DMS 273 (cell line): ENCODE data around the gene AHRR.
"Not testable (repeated sequence)": the region's sequence is repeated elsewhere in the genome, so short reads cannot be mapped to it uniquely, and the experiment has no call there.

ENCODE experiments used
- DNase-seq: peaks from one replicate; lab custom pipeline; 2025; ENCODE audit not compliant: unreplicated experiment; lab: John Stamatoyannopoulos, UW

The AHRR gene

DNA sequence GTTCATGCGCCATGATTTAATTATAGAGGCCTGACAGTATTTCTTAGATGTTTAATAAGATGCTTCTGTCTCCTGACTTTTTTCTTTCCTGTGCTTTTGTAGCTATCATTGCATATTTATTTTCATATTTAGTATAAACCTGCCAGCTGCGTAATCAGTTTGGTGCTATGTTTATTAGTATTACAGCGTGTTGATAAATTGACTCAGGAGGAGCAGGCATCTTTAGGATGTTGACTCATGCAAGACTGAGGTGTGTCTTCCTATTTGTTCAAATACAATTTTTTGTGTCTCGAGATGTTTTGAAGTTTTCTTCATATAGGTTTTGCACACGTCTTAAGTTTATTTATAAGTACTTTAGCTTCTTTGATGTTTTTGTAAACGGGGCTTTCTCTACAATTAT is 85.5 kb downstream of the AHRR start:
- no peak for DNase-seq

DNA sequence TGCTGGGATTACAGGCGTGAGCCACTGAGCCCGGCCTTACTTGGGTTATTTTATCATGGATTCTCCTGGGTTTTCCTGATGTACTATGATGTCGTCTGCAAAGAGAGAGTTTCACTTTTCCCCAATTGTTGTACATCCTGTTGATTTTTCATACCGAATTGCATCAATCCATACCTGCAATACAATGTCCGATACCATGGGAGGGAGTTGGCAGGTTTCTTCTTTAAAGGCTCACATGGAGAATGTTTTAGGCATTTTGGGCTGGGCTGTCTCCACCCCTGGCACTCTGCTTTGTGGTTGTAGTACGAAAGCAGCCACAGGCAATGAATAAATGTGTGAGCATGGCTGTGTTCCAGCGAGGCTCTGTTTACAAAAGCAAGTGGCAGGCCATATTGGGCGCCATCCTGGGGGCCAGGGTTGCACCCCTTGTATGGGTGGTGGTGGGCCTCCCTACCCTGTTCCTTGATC is 86.3 kb downstream of the AHRR start:
- no peak for DNase-seq

DNA sequence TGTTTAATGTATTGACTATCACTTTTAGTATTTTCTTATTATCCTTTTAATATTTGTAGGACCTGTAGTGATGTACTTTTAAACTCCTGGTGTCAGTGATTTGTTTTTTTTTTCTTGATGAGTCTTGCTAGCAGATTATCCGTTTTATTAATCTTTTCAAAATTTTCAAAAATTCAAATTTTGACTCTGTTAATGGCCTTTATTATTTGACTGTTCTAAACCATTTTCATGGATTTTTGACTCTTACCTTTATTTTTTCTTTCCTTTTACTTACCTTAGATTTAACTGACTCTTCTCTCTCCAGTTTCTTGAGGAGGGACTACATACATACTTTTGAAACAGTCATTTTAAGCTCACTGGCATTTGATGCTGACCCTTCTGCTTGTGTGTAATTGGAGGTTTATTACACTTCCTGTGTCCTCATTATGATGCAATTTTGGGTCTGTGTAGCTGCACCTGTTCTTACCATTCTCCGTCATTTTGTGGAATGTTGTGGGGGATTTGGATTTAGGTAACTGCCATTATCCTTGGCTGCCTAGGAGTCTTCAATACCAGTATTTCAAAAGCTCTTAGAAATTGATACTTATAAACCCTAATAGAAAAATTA is 89.5 kb downstream of the AHRR start:
- no peak for DNase-seq

DNA sequence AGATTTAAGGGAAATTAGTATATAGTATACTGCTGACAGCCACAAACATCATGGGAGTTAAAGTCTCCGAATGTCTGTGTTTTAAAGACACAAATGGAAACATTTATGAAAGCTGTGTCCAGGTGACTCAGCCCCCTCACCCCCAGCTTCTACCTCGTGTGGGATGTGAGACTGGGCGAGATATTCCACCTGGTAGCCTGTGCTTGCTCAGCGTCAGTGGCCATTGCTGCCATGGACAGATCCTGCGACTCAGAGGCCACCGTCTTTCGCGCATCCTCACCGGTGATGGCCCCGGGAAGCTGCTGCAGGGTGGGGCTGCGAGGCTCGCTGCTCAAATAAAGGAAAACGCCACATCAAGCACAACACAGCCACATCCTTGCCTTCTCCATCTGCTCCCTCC is 90.2 kb downstream of the AHRR start:
- DNase-seq = no peak

DNA sequence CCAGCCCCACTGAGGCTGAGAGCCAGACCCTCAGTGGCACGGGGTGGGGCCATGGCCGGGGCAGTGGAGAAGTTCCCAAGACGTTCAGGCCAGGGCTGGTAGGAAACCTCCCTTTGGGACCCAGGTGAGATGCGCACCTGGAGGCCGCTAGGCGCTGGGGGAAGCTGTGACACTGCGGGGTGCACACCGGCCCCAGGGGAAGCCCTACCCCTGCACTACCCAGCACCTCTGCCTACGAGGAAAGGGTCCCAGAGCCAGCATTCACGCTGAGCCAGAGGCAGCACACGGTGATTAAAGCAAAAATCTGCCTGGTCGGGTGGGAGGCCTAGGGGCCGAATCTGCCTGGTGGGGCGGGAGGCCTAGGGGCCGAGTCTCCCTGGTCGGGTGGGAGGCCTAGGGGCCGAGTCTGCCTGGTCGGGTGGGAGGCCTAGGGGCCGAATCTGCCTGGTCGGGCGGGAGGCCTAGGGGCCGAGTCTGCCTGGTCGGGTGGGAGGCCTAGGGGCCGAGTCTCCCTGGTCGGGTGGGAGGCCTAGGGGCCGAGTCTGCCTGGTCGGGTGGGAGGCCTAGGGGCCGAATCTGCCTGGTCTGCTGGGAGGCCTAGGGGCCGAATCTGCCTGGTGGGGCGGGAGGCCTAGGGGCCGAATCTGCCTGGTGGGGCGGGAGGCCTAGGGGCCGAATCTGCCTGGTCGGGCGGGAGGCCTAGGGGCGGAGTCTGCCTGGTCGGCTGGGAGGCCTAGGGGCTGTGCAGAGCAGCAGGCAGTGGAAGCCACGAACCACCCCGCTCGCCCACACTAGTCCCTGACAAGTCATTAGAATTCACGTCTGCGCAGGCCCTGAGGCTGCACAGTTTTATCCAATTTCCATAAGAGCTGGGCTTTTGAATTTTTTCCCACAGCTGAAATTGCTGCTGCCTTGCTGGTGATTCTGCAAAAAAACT is 93.7 kb downstream of the AHRR start:
- DNase-seq = not testable (repeated sequence)

DNA sequence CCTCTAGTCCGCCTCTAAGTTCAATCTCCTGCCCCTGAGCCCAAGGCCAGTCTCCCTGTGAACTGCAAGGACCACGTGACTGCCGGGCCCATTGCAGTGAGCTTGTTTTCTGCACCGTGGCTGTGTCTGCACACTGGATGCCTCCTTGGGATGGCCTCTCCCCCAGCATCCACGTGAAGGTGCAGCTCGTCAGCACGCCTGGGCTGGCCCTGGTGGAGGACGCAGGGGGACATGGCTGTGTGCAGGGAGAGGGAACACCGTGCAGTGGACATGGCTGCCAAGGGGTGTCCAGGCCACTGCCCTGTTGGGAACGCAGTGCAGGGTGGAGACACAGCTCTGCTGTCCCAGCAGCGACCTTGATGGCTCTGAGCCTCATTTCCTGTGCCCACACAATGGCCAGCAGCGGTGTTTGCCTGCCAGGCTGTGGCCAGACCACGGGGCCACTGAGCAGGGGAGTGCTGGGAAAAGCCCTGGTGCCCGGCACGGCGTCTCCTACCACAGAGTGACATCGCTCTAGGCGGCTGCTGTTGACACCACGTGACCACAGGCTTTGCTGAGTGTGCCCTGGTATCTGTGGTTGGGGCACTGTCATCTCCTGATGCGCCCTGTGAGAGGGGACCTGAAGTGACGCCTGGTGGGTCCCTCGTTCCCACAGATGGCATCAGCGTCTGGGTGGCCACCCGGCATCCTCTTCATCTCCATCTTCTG is 94.6 kb downstream of the AHRR start:
- DNase-seq = no peak

DNA sequence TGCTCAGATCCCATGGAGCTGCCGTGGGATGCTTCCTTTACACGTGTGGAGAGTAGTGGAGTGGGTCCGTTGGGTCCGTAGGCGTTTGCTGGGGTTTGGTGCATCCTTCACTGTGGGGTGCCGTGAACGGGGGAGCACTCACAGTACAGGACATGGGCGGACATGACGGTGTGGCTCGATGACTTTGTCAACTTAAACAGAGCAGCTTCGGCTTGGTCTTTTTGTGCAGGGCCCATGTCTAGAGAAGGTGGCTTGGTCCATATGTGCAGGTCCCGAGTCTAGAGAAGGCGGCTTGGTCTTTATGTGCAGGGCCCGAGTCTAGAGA is 95.1 kb downstream of the AHRR start:
- no peak for DNase-seq

DNA sequence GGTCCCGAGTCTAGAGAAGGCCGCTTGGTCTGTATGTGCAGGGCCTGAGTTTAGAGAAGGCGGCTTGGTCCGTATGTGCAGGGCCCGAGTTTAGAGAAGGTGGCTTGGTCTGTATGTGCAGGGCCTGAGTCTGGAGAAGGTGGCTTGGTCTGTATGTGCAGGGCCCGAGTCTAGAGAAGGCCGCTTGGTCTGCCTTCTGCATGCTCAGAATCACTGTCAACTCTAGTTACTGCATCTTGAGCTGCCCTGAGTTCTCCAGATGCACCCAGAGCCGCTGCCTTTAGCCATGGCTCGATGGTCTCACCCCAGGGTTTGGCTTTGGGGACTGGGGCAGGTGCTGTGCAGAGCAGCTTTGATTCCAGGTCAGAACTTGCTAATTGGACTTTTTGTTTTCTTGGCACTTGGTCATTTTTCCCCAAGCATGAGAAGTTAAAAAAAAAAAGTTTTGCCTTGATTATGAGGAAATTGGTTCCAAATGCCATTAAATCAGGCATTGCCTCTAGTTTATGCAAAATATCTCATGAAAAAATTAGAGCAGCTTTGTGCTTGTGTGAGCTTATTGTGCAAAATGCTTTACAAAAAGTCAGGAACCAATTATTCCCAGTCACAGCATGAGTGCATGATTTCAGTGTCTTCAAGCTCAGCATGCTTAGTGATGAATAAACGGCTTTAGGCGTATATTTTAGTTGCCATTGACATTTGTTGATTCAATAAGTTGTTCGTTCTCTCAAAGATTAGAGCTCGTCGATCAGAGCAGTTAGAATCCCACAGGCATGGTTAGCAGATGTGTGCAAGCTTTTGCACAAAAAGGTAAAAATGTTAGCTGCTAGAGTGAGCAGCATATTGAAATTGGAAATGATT is 96.0 kb downstream of the AHRR start:
- no peak for DNase-seq

DNA sequence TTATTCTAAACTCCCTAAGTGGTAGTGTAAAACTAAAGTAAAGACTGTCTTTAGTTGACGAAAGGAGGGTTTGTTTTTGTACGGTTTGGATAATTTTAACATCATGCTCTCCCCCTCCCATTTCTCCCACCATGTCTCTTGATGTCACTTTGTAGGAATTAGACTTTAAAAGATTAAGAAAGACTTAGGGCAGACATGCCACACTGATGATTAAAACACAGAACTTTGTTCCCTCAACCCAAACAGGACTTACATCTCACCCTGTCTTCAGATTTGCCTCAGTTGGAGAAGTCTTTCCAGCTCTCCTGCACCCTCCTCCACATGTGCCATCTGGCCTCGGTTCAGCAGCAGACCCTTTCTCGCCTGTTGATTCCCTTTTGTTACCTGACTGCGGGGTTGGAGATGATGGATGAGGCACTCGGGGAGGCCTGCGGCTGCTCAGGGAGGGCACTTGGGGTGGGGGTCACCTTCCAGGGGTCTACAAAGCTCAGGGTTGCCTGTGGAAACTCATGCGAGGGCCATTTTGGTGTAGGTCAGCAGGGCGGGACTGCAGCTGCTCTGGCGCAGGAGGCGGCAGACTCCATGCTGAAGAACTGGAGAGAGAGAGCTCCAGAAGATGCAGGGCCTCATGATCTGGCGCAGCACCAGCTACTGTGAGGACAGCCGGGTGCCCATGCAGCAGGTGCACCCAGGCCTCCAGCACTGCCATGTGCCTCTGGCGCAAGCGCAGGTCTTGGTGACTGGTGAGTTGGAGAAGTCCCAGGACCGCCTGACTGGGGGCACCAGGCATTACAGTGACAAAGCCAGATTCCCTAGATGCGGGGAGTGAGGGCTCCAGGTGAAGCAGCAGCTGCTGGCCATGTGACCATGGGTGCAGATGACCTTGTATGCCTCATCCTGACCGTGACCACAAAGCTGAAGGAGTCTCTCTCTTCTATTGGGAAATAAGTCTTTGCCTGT is 96.9 kb downstream of the AHRR start:
- DNase-seq = no peak

DNA sequence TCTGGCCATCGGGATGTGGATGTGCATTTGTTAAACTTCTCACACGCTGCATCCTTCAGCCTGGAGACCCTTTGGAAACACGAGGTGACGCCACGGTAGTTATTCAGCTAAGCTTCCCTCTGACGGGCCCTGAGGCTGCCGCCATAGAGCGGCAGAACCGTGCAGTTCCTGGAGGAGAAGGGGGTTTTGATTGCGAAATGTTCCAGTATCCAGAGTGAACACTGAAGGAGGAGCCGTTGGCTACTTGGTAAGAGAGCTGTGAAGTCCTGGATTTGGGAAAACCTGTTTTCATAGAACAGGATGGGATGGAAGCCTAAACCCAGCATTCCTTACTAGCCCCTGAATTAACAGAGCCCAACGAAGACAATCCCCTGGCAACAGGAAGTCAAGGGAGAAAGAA is 98.5 kb downstream of the AHRR start:
- no peak for DNase-seq

DNA sequence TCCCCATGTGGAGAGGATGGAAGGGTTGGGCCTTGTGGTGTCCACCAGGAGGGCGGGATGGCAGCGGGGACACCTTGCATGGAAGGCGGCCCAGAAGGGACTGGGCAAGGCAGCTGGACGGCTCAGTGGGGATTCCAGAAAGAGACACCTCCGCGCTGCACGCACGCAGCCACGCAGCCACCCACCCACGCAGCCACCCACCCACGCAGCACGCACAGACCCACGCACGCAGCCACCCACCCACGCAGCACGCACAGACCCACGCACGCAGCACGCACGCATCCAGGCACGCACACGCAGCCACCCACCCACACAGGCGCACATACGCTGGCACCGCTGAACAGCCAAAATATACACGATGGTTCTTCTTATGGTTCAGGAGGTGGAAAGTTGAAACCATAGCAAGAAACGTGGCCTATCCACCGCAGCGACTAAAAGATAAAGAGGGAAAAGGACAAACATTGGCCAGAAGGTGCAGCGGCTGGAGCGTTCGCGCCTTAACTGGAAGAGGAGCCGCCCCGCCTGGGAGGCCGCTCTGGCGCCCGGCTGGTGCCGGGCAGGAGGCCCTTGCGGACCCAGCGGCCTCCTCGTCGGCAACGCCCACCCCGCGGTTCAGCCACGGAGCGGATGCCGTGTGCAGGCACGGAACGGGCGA is 99.2 kb downstream of the AHRR start:
- no peak for DNase-seq

DNA sequence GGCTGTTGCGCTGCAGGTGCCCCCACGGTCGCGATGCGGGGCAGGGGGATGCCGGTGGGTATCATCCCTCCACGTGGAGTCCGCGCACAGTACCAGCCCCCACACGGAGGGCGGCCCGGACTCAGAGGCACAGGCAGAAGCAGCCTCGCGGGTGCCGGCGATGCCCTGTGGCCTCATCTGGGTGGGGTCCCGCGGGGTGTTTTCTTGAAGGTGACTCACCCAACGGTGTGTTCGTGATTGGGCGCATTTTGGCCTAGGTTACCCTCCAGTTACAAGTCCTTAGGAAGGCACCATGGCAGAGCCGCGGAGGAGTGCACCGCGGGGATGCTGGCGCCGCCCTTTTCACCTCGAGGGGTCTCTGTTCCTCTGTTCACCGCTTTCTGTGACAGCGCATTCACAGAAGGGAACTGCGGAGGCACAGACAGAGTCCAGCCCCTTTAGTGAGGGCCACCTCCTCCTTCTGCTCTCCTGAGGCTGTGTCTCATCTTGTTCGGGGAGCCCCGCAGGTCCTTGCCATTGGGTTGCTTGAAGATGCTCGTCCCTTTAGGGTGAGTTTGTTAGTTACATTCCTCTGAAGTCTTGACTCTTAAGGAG is 99.9 kb downstream of the AHRR start:
- DNase-seq = no peak

DNA sequence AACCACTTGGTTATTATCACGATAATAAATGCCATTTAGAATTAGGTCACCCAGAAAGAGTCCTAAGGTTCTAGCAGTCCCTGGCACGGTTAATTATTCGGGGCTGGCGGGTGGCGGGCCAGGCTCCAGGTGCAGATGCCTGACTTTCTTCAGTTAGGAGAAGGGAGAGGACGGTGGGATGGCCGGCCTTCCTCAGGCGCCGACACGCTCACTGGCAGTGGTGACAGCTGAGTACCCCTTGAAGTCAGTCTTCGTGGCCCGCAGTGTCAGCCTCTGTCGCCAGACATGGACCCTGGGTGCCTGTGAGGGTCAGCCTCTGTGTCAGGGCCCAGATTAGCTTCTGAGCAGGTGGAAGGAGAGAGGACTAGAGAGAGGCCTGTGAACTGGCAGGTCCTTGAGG is 100.4 kb downstream of the AHRR start:
- no peak for DNase-seq

DNA sequence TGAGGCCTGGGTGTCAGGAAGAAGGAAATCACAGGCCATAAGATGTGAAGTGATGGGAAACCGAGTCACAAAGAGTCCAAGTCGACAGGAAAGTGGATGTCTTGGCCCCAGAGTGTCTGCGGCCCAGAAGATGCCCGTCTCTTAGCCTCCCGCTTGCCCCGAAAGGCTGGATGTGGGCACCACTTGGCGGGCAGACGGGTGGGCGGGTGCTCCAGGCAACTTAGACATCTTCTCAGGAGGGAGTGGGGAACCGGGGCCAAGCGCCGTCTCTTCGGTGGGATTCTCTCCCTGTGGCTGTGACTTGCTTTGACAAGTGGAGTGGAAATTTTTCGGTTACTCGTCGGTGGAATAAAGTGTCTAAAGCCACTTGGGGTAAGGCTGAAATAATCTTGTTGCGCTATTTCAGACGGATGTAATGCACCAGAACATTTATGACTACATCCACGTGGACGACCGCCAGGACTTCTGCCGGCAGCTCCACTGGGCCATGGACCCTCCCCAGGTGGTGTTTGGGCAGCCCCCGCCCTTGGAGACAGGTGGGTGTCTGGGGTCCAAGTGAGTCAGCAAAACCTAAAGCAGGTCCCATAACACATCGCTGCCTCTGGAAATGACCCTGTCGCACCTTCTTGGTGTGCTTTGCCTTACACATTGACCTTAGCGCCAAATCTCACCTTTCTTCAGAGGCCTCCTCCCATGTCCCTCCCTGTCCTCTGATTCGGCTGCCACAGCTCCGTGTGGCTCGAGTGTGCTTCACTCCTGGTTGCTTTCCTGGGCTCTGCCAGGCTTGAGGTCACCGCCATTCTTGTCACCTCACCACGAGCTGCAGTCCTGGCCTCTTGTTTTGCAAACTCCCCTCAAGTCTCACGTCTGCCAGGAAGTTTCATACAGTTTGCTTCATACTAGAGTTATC is 101.1 kb downstream of the AHRR start:
- DNase-seq = no peak

DNA sequence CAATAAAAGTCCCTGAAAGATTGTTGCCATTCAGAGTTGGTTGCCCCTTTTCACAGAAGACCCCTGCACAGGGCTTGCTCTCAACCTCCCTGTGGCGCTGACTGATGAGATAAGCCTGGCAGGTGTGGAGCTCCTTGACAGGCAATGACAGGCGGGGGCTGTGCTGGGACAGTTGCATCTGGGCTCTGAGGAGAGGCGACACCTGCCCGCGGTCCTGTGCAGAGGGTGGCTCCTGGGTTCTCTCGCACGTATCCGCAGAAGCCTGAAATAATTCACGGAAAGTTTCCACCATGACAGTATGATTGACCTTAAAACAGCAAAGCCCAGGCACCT is 101.7 kb downstream of the AHRR start:
- no peak for DNase-seq

DNA sequence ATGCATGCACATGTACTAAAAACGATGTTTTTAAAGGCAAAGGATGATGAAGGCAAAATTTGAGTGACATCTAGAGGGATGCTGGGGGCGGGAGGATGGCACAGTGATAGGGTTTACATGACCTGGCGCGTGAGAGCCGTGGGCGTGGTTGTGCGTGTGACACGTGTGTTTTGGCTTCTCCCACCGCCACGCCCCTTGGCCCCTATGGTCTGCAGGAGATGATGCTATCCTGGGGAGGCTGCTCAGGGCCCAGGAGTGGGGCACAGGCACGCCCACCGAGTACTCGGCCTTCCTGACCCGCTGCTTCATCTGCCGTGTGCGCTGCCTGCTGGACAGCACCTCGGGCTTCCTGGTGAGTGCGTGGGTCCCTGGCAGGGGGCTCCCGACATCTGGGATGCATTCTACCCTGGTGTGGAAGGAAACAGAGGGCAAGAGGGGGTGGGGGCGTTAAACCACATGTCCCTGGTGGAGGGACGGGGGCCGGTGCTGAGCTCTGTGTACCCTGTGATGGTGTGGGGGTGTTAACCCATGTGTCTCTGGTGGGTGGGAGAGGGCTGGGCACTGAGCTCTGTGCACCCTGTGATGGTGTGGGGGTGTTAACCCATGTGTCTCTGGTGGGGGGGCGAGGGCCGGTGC is 102.2 kb downstream of the AHRR start:
- no peak for DNase-seq

DNA sequence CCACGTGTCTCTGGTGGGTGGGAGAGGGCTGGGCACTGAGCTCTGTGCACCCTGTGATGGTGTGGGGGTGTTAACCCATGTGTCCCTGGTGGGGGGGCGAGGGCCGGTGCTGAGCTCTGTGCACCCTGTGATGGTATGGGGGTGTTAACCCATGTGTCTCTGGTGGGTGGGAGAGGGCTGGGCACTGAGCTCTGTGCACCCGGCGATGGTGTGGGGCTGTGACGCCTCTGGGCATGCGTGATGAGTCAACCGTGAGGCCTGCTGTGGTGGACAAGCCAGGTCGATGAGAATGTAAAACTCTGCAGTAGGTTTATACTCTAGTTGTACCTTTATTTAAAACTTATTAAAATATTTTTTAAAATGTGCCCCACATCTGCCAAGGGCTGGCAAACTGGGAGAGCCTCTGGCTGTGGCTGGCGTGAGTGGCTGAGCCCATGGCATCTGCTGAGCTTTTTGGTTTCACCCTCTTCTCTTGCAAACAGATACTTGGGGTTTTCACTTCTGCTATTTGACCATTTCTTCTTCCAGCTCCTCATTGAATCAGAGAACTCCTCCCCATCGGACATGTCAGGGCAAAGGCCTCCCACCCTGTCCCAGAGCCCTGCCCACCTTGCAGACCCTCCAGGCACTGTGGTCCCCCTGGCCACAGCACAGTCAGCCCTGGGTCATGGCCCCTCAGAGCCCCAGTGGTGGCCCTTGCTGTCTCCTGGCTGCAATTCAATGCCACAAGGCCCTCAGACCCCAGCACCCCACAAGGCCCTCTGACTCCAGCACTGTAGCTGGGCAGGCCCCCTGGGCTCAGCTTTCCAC is 103.0 kb downstream of the AHRR start:
- DNase-seq = no peak
